Ovary (tissue), 9 donors: ENCODE results near the gene LENEP. TPM values are rescaled to one million over a fixed set of nuclear protein-coding genes. Genes with fewer than 3 reads are reported as not detected.
A peak's percentile ranks its signal among the peaks of the same experiment; 100 is the strongest.

Experiments used
- DNase-seq, 5 donors: peaks; one replicate each; pipeline ENCODE4 v3.0.0-alpha.2; 2019 to 2020
- H3K27ac ChIP-seq, 2 donors: fragments of 200-600 bp; one replicate each; pipeline versions ENCODE4 v1.5.1 to v1.8.0; 2019 to 2022
- H3K27me3 ChIP-seq: fragments of 200-600 bp; one replicate; pipeline ENCODE4 v1.8.0; 2022
- H3K36me3 ChIP-seq: fragments of 200-600 bp; sonication (generic); one replicate; pipeline ENCODE4 v1.5.1; 2019
- H3K4me1 ChIP-seq: one replicate; pipeline ENCODE4 v1.8.1; 2013; ENCODE audit warnings: mild to moderate bottlenecking, moderate library complexity; ENCODE audit not compliant: insufficient read depth
- H3K4me3 ChIP-seq: fragments of 200-600 bp; sonication (generic); one replicate; pipeline ENCODE4 v1.5.1; 2017
- H3K9me3 ChIP-seq, 2 donors: fragments of 200-600 bp in 1 of 2; sonication (generic) in 1 of 2; one replicate each; pipeline versions ENCODE4 v1.5.1 to v1.8.1; 2013 to 2019; ENCODE audit warnings: mild to moderate bottlenecking in 1 of 2, moderate library complexity in 1 of 2
- EP300 ChIP-seq: sonication (generic); formaldehyde crosslinking; IDR thresholded peaks from one replicate; pipeline ENCODE4 v1.6.1; 2017; ENCODE audit warnings: antibody characterized with exemption
- POLR2A ChIP-seq: fragments of 450-650 bp; IDR thresholded peaks from one replicate; pipeline ENCODE4 v1.6.1; 2017; ENCODE audit warnings: antibody characterized with exemption, mild to moderate bottlenecking, moderate library complexity
- WGBS, 3 donors: extraction: QIAGEN DNeasy Blood & Tissue Kit in 1 of 3; methylation state at CpG; one replicate each; pipeline versions ENCODE4 v1.1.5 to v1.1.7; 2013 to 2017; 5-methylcytosine and 5-hydroxymethylcytosine counted together
- intact Hi-C, 4 donors: fragments of 100-400 bp; cut with DNase I; formaldehyde crosslinking; loops; one replicate each; pipeline versions ENCODE4 v1.11.0 to v1.15.1; 2022 to 2023
- polyA plus RNA-seq, 2 donors: library from polyadenylated mRNA; stranded (reverse); fragments of 200-250 nt in 1 of 2; fragments of 350-450 nt in 1 of 2; fragmentation: Illumina TruSeq in 1 of 2; extraction: RNeasy Lipid Tissue Mini Kit (QIAGEN cat#74804) in 1 of 2; gene quantifications; one replicate each; pipeline ENCODE4 v1.2.3, GENCODE V29; 2013 to 2014
- total RNA-seq, 7 donors: library from RNA; depleted of rRNA in 2 of 7; stranded (reverse); fragments of >200 nt in 2 of 7; fragmentation: NEBNext Ultra II Directional in 3 of 7; extraction: Animal tissue kit (Norgen Biotek cat#: 25700) in 3 of 7; gene quantifications; one replicate each; pipeline versions ENCODE4 v1.1.0 to v1.2.4, GENCODE V29; 2016 to 2023
- TF ChIP-seq, protein P1 (sequence below), 3 donors: fragments of 450-650 bp in 2 of 3; fragments of 200-600 bp in 1 of 3; IDR thresholded peaks; one replicate each; pipeline versions ENCODE4 v1.5.1 to v1.8.0; 2016 to 2022; ENCODE audit warnings: antibody characterized with exemption in 3 of 3, mild to moderate bottlenecking in 1 of 3
- donor health status: DM: no; HTN: no; CAD: no; lungs with moderate emphysema.
- donor health status: DM: no; HTN: no; CAD: no.
- donor health status: Bipolar disorder and iron deficiency.
- donor health status: DM: yes; HTN: yes; CAD: no.
- donor health status: DM: no; HTN: no; CAD: no.
- donor health status: DM: yes; HTN: yes; CAD: no.

Gene LENEP
- total and polyA plus RNA-seq, 9 donors: not detected

DNA sequence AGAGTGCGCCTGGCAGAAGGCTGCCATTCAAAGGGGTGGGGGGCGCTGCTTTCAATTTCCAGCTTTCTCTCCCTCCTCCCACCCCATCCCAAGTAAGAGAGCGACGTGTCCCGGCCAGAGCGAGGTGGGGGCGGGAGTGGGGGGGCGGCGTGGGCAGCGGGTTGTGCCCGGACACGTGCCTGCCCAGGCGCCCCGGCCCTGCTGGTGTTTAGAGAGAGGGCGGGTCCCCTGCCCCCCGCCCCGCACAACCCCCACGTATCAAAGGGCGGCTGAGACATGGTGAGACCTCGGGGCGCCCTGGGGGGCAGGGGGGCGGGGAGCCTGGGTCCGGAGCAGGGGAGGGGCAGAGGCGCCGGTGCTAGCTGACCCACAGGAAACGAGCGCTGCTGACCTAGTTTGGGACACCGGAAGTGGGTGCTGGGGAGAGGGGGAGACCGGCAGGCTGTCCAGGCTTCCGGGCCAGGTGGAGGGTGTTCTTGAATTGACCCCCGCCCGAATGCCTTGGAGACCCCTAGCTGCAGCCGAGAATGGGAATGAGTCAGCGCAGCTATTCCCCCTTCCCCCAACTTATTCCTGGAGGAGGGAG lies 10.5 kb downstream of the LENEP start:
- Histone ChIP-seq H3K4me3 (peak overlapping the region; percentile 82), H3K27ac (peak overlapping the region; percentile 90 to 96), H3K27me3 (no peaks in the 10 kb centered on the region), H3K36me3 (no peaks in the 10 kb centered on the region), H3K9me3 (no peaks in the 10 kb centered on the region), H3K4me1 (peaks cover 11% of the 10 kb centered on the region)
- DNase-seq: peak; percentile 76 to 81 (median 79)
- TF ChIP-seq EP300: no peak
- TF ChIP-seq, protein P1, sequence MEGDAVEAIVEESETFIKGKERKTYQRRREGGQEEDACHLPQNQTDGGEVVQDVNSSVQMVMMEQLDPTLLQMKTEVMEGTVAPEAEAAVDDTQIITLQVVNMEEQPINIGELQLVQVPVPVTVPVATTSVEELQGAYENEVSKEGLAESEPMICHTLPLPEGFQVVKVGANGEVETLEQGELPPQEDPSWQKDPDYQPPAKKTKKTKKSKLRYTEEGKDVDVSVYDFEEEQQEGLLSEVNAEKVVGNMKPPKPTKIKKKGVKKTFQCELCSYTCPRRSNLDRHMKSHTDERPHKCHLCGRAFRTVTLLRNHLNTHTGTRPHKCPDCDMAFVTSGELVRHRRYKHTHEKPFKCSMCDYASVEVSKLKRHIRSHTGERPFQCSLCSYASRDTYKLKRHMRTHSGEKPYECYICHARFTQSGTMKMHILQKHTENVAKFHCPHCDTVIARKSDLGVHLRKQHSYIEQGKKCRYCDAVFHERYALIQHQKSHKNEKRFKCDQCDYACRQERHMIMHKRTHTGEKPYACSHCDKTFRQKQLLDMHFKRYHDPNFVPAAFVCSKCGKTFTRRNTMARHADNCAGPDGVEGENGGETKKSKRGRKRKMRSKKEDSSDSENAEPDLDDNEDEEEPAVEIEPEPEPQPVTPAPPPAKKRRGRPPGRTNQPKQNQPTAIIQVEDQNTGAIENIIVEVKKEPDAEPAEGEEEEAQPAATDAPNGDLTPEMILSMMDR (IDR thresholded peaks at IDR 0.05): no peak
- TF ChIP-seq POLR2A: peak; percentile 2
- WGBS, 3 donors: 0 to 3% (median 2%) methylated on average over 29 to 34 of the region's 34 CpGs
- intact Hi-C loops: loop anchor here in 2 of 4 donors (5.0 kb wide), 2 partner anchors 42 to 47 kb away; partner anchors contain the start of genes PBXIP1 (in 1 of the 2) and PYGO2 (in 1 of the 2)

DNA sequence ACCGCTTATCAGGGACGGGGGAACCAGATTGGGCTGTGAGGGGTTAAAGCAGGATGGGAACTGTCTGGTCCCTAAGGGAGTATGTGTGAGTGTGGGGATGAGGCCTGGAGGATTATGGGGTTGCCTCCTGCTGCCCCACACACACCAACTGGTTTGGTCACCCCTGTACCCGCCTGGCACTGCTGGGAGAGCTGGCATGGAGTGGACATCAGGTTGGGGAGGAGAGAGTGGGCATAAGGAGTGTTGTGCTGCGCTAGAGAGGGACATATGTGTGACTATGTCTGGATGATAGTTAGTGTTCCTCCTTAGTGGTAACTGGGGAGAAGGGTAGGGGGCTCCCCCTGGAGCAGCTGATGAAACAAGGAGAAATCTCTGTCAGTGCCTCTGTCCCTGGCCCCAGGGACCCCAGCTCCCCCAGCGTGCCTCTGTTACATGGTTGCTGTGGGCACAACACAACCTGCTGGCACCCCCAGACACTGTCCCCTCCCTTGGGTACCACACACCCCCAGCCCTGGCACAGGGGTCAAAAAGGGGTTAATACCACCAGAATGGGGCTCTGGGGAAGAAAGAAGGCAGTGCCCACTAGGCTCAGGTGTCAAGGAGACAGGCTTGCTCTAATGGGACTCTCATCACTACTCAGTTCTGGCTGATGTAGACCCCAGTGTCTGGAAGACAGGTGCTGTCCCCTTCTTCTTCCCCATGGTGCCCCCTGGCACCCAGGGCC lies 11.1 kb downstream of the LENEP start:
- no peaks in the 10 kb centered on the region for H3K9me3 ChIP-seq
- H3K27ac ChIP-seq: peak overlapping the region; percentile 90 to 96
- no peaks in the 10 kb centered on the region for H3K36me3 ChIP-seq
- H3K27me3 ChIP-seq: no peaks in the 10 kb centered on the region
- intact Hi-C loops: loop anchor here in 2 of 4 donors (5.0 kb wide), 2 partner anchors 42 to 47 kb away; partner anchors contain the start of genes PBXIP1 (in 1 of the 2) and PYGO2 (in 1 of the 2)
- DNase-seq: peak in 2 of 5 donors; percentile 42 to 48
- 32 to 46% (median 35%) methylated on average over 5 of the region's 5 CpGs for WGBS, 3 donors
- peak overlapping the region; percentile 82 for H3K4me3 ChIP-seq
- peaks cover 11% of the 10 kb centered on the region for H3K4me1 ChIP-seq
- TF ChIP-seq, protein P1 (IDR thresholded peaks at IDR 0.05): no peak
- peak; percentile 5 for TF ChIP-seq POLR2A

DNA sequence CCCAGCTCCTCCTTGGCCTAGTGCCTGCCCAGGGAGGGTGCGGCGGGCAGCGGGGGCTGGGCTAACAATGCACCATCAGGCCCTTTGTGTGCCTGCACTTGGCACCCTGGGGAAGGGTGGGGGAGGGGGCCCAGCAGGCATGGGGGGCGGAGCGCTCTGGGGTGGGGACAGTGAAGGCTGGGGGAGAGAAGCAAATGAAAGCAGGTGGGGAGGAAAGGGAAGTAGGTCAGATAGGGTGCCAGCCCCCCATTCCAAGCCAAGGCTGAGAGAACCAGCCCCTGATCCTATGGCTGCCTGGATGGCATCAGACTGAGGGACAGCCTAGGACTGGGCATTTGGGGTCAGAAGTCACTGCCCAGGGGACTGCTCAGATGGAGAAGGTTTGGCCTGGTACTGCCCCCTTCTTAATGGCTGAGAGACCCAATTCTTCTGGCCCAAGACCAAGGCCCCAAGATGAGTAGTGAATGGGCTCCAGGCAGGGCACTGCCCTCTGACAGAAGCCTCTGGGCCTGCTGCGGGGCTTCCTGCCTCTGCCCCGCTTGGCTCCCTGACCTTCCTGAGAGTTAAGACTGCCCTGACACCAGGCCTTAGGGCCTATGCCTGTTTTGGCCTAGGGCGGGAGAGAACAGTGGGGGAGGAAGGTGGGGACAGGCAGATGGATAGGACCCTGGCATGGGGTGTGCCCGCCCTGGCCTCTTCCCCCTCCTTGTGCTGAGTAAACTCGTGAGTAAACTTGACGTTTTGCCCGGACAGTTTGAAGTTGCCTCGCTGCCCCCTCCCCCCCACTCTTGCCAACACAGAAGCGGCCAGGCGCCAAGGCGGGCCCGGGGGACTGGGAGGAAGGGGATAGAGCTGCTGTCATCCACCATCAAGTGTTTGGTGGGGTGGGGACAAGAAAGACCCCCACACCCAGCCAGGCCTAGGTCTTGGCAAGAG lies 12.0 kb downstream of the LENEP start:
- peaks cover 11% of the 10 kb centered on the region for H3K4me1 ChIP-seq
- no peaks in the 10 kb centered on the region for H3K9me3 ChIP-seq
- TF ChIP-seq POLR2A: no peak
- no peaks in the 10 kb centered on the region for H3K27me3 ChIP-seq
- H3K36me3 ChIP-seq: no peaks in the 10 kb centered on the region
- DNase-seq: peak in 2 of 5 donors; percentile 58 to 62
- intact Hi-C loops: no loop called here
- H3K27ac ChIP-seq: peak overlapping the region; percentile 21 to 90
- H3K4me3 ChIP-seq: no peak overlapping the region
- 60 to 69% (median 66%) methylated on average over 17 of the region's 17 CpGs for WGBS, 3 donors

DNA sequence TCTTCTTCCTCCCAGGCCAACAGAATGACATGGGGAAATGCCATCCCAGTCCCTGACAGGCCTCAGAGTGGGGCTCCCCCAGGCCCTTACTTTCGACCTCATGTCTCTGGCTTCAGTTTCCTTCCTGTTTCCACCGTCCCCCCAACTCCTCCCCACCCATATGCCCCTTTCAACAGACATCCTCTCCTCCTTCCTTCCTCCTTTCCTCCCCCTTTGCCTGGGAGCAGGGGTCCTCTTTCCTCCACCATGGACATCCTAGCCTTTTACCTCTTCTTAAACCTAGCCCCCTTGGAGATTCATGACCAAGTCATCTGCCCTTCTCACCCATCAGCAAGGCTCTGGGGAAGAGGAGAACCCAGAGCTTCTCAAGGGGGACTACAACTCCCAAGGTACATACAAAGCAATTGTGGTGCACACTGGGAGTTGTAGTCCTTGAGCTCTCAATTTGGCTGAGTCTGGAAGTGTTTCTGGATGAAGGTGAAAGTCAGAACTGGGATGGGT lies 13.3 kb downstream of the LENEP start:
- Histone ChIP-seq H3K27ac (no peak overlapping the region), H3K4me3 (no peak overlapping the region), H3K36me3 (no peaks in the 10 kb centered on the region), H3K27me3 (no peaks in the 10 kb centered on the region), H3K4me1 (peaks cover 17% of the 10 kb centered on the region), H3K9me3 (no peaks in the 10 kb centered on the region)
- no peak for TF ChIP-seq EP300
- TF ChIP-seq, protein P1 (IDR thresholded peaks at IDR 0.05): no peak
- TF ChIP-seq POLR2A: no peak
- no peak for DNase-seq
- WGBS, 3 donors: 69 to 75% (median 71%) methylated on average over 2 of the region's 2 CpGs
- intact Hi-C loops: no loop called here
